Chondrocyte (in vitro differentiated cells): ENCODE data around the gene SEC24C. TPM values are rescaled to one million over a fixed set of nuclear protein-coding genes. Genes with fewer than 3 reads are reported as not detected.
"Not testable (repeated sequence)": the region's sequence is repeated elsewhere in the genome, so short reads cannot be mapped to it uniquely, and the experiment has no call there.

Source experiments
- DNase-seq: peaks from one replicate; pipeline ENCODE4 v3.0.0; 2021; ENCODE audit warnings: mixed read lengths, low spot score
- H3K27ac Mint-ChIP-seq: one replicate; pipeline ENCODE4 v1.8.0; 2021; ENCODE audit warnings: mild to moderate bottlenecking, moderate library complexity, mixed read lengths; ENCODE audit not compliant: unreplicated experiment
- H3K27me3 Mint-ChIP-seq: 2 replicates; pipeline ENCODE4 v1.8.0; 2021; ENCODE audit warnings: low read depth, mixed read lengths
- H3K36me3 Mint-ChIP-seq: 2 replicates; pipeline ENCODE4 v1.8.0; 2021; ENCODE audit warnings: low read depth, mixed read lengths
- H3K4me1 Mint-ChIP-seq: 2 replicates; pipeline ENCODE4 v1.8.0; 2021; ENCODE audit warnings: low read depth, mild to moderate bottlenecking, mixed read lengths
- H3K4me3 Mint-ChIP-seq: one replicate; pipeline ENCODE4 v1.8.0; 2021; ENCODE audit warnings: mild to moderate bottlenecking, moderate library complexity, mixed read lengths; ENCODE audit not compliant: unreplicated experiment
- H3K9me3 Mint-ChIP-seq: 2 replicates; pipeline ENCODE4 v1.8.0; 2021; ENCODE audit warnings: low read depth, mixed read lengths
- total RNA-seq: library from RNA; stranded (reverse); gene quantifications from 3 replicates; pipeline ENCODE4 v1.2.1, GENCODE V29; 2021
- TF ChIP-seq, protein P1 (sequence below): fragments of 200-600 bp; sonication (generic); IDR thresholded peaks from 2 replicates; pipeline ENCODE4 v1.5.0; 2021; ENCODE audit warnings: antibody characterized with exemption, mild to moderate bottlenecking, moderate library complexity

SEC24C gene
- total RNA-seq, 1 donor from 2014 or later = 55.6 TPM

DNA sequence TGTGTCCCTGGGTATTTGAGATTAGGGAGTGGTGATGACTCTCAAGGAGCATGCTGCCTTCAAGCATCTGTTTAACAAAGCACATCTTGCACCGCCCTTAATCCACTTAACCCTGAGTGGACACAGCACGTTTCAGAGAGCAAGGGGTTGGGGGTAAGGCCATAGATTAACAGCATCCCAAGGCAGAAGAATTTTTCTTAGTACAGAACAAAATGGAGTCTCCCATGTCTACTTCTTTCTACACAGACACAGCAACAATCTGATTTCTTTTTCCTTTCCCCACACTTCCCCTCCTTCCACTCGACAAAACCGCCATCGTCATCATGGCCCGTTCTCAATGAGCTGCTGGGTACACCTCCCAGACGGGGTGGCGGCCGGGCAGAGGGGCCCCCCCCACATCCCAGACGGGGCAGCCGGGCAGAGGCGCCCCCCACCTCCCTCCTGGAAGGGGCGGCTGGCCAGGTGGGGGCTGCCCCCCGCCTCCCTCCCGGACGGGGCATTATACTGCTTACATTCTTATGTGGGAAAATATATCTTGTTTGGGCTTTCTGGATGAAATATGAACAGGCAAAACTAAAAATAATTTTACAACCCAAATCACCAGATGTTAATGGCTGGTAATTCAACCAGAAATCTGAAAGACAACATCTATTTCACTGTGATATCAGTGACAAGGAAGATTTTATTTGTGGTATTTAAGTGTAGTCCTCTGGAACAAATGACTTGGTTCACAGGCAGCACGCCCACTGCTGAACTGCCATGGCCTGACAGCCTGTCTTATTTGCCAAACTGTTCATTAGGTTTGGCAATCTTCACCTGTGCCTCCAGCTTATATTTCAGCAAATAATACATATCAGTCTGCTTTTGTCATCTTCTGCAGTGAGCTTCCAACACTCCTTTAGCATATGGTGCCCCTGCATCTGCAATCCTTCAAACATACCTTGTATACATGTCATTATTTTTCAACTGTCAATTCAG is 28.7 kb upstream of the SEC24C start:
- H3K9me3 Mint-ChIP-seq, DNase-seq, H3K4me1 Mint-ChIP-seq, H3K27me3 Mint-ChIP-seq, H3K27ac Mint-ChIP-seq, H3K4me3 Mint-ChIP-seq: not testable (repeated sequence)
- H3K36me3 Mint-ChIP-seq = peaks cover 25% of the 10 kb centered on the region

DNA sequence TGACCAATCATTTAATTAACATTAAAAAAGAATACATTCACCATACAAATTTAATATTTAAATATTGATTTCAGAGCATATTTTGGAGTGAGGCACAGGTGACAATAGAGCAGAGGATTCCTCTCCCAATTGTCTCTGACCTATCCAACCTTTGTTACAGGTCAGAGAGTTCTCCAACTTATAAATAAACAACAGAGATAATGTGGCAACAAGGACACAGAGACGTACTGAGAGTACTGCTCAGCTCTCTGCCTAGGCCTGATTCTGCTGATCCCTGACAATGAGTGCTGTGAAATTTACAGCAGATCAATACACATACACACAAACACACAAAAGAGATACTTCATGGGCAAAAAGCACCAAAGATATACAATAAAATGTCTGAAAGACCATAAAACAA is 27.9 kb upstream of the SEC24C start:
- no peak overlapping the region for H3K4me3 Mint-ChIP-seq
- H3K36me3 Mint-ChIP-seq = peaks cover 26% of the 10 kb centered on the region
- no peaks in the 10 kb centered on the region for H3K9me3 Mint-ChIP-seq
- no peak overlapping the region for H3K27ac Mint-ChIP-seq
- DNase-seq = no peak
- no peaks in the 10 kb centered on the region for H3K4me1 Mint-ChIP-seq
- H3K27me3 Mint-ChIP-seq = no peaks in the 10 kb centered on the region
- TF ChIP-seq, protein P1, sequence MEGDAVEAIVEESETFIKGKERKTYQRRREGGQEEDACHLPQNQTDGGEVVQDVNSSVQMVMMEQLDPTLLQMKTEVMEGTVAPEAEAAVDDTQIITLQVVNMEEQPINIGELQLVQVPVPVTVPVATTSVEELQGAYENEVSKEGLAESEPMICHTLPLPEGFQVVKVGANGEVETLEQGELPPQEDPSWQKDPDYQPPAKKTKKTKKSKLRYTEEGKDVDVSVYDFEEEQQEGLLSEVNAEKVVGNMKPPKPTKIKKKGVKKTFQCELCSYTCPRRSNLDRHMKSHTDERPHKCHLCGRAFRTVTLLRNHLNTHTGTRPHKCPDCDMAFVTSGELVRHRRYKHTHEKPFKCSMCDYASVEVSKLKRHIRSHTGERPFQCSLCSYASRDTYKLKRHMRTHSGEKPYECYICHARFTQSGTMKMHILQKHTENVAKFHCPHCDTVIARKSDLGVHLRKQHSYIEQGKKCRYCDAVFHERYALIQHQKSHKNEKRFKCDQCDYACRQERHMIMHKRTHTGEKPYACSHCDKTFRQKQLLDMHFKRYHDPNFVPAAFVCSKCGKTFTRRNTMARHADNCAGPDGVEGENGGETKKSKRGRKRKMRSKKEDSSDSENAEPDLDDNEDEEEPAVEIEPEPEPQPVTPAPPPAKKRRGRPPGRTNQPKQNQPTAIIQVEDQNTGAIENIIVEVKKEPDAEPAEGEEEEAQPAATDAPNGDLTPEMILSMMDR = no peak

DNA sequence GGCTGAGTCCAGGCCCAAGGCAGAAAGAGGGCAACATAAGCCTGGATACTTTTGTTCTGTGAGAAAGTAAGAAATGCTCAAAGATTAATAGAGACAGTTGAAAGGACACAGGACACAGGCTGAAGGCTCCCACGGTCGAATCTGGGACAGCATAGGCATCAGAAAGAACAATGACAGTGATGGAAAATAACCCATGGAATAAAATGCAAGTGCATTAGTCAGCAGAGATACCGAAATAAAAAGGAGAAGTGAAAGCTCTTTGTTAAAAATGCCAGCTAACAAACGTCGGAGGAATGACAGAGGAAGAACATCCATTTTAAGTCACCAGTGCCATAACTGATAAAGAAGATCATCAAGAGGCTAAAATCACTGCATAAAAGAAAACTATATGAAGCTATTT is 26.6 kb upstream of the SEC24C start:
- Mint-ChIP-seq H3K4me3 (no peak overlapping the region), H3K27me3 (no peaks in the 10 kb centered on the region)

DNA sequence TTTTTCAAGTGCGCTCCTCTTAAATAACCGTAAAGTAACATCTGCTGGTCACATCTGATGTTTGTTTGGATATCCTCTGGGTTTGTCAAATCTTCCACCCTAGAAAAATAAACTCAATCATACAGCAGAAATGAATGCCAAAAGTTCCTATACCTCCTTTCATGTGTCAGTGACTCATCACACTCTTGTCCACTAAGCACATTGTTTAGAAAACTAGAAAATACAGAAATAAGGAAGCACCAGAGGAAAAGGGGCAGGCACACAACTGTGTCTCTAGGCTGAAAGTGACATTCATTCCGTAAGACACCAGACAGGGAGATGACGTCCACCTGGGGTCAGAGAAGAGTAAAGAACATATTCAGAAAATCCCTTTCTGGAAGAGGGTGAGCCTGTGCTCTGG is 23.6 kb upstream of the SEC24C start:
- not testable (repeated sequence) for H3K27ac Mint-ChIP-seq, H3K27me3 Mint-ChIP-seq, H3K4me1 Mint-ChIP-seq, H3K4me3 Mint-ChIP-seq, DNase-seq, H3K9me3 Mint-ChIP-seq
- H3K36me3 Mint-ChIP-seq = peaks cover 27% of the 10 kb centered on the region

More for the DNA sequence above, 26.6 kb upstream of the SEC24C start:
- DNase-seq = no peak
- Mint-ChIP-seq H3K27ac (no peak overlapping the region), H3K36me3 (peaks cover 27% of the 10 kb centered on the region), H3K4me1 (no peaks in the 10 kb centered on the region), H3K9me3 (no peaks in the 10 kb centered on the region)
- TF ChIP-seq, protein P1 = no peak

DNA sequence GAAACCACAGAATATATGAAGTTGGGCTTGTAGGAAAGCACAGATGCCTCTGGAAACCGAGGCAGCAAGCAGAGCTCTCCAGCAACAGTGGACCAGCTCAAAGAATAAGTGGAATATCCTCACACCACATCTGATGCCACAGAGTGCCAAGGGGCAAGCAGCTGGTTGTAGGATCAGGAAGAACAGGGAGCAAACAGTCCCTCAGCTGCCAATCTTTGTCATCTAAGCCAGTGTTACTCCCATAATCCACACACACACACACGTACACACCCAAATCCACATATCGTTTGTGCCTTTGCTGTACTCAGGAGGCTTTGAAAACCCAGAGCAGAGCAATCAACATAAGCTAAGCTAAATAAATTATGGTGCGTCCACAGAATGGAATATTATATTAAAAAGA is 20.7 kb upstream of the SEC24C start:
- peaks cover 23% of the 10 kb centered on the region for H3K36me3 Mint-ChIP-seq
- H3K4me1 Mint-ChIP-seq = no peaks in the 10 kb centered on the region
- H3K4me3 Mint-ChIP-seq = no peak overlapping the region
- TF ChIP-seq, protein P1 = no peak
- no peak for DNase-seq
- no peaks in the 10 kb centered on the region for H3K27me3 Mint-ChIP-seq
- no peak overlapping the region for H3K27ac Mint-ChIP-seq
- no peaks in the 10 kb centered on the region for H3K9me3 Mint-ChIP-seq

DNA sequence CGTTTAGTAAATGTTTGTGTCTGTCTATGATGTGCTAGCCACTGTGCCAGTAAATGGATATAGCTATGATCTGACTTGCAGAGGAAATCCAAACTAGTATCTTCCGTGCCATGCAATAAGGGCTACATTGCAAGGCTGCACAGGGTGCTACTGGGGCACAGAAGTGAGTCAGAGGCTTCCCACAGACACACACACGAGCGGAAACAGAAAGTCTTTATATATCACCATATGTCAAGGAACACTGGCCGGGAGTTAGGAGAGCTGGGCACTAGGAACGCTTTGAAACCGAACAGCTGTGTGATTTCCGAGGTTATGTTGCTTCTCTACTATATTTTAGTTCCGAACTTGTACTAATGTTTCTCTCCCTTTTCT is 14.4 kb upstream of the SEC24C start:
- DNase-seq, H3K9me3 Mint-ChIP-seq, H3K27me3 Mint-ChIP-seq: not testable (repeated sequence)
- H3K4me3 Mint-ChIP-seq = peak overlapping the region; percentile 99
- H3K4me1 Mint-ChIP-seq = peaks cover 14% of the 10 kb centered on the region
- H3K36me3 Mint-ChIP-seq = peaks cover 12% of the 10 kb centered on the region
- H3K27ac Mint-ChIP-seq = peak overlapping the region; percentile 99
